NCI-H128 (cell line): ENCODE measurements around the gene EXOC6B.

Experiments
- DNase-seq: peaks from one replicate; lab custom pipeline; 2025; ENCODE audit not compliant: unreplicated experiment; lab: John Stamatoyannopoulos, UW

Gene EXOC6B

DNA sequence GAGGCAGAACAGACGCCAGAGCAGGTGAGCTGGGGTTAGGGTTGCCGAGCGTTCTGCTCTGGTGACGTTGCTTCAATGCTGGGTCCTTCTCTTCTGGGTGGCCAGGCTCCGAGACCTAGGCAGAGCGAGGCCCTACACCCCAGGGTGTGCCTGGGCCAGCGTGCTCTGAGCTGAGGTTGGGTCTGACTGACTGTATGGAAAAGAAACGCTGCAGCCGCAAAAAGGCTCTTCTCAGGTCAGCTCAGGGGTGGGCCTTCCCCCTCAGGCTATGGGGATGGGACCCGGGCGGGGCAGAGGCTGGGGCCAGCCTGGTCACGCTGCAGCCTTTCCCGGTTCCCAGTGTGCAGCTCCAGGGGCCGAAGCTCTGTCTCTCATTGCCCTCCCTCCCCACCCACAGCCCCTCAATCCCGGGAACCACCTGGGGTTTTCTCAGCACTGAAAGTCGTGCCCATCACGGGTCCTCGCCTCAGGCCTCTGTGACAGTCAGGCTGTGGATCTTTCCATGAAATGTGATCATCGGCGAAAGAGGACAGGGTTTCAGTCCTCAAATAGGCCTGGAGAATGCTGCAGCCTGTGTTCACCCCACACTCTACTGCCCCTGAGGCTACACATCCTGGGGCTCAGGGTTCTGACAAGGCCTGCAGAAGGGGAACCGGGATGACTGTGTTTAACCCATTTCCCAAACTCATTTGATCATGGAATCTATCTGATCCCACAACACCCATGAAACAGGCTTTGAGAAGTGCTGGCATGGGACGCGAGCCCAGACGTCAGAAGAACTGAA is 697.6 kb downstream of the EXOC6B start:
- DNase-seq = no peak

DNA sequence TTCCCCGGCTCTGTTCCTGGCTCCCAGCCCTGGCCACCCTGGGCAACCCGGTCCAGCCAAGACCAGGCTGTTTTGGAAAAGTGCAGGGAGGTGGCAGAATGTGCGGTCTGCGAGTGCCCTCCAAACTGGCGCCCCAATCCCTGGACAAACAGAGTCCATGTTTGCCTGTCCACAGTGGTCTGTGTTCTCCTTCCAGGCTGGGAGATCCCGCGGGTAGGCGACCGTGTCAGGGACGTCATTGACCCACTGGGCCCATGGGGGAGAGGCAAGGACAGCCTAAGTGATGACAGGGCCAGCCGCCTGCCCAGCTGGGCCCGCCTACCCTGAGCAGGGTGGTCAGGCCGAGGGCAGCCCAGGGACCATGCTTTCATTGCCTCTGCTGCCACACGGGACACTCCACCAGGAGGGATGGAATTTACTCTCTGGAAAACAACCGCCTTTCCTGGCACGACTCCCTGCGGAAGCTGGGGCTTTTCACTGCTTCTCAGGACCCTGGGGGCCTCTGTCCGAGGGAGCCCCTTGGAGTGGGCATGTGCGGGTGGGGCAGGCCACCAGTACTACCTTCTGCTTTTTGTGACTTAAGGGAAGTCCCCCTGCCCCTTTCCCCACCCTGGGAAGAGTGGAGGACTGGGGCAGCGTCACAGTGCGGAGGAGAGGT is 698.3 kb downstream of the EXOC6B start:
- DNase-seq = no peak

DNA sequence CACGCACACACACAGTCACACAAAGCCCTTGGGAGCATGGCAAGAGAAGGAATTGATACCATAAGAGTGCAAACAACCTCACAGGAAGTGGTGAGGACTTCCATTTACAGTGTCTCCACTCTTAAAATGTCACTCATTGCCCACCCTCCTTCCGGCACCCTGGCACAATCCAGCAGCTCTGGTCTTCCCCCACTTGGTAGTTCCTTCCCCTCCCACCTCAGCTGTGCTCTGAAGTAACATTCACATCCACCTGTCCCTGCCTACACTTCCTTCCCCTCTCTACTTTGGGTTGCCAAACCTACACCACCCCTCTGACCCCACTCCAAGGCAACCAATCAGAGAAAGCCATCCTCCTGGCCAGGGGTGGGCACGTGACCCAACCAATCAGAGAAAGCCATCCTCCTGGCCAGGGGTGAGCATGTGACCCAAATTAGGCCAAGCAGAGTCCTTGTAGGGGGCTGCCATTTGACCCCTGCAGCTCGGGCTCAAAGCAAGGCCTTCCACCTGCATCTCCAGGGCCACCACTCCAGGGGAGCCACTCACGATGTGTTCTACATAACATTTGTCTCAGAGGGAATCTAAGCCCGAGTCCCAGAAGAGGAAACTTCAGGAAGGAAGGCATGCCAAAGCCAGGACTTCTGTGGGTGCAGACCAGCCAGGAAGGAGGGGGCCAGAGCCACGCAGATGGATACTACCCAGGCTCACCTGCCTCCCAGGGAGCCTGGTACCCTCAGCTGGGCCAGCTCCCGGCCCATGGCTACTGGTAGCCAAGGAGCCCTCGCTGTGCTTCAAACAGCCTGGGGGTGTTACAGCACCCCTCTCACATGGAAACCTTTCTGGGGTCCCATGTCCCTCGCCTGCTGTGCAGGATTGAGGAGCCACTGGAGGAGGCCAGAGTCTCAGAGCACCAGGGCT is 699.4 kb downstream of the EXOC6B start:
- DNase-seq = no peak
